ENCODE data around the gene RNF145. TPM values are rescaled to one million over a fixed set of nuclear protein-coding genes. Genes with fewer than 3 reads are reported as not detected.
"Not testable (repeated sequence)": the region's sequence is repeated elsewhere in the genome, so short reads cannot be mapped to it uniquely, and the experiment has no call there.

Gene RNF145
- total RNA-seq, 1 donor from 2014 or later = 67.8 TPM

GRCh38 chr5:159155960-159156359 is 53.4 kb downstream of the RNF145 start:
- Histone ChIP-seq H3K4me1 (no peaks in the 10 kb centered on the region), H3K27ac (no peak overlapping the region), H3K4me3 (no peak overlapping the region), H3K36me3 (peaks cover 0 to 12% of the 10 kb centered on the region in 2 donors), H3K27me3 (no peaks in the 10 kb centered on the region), H3K9me3 (no peaks in the 10 kb centered on the region)
- no peak for TF ChIP-seq POLR2AphosphoS5 (IDR thresholded peaks at IDR 0.05; ENCODE audit: insufficient read depth in 1 of 2, low read depth in 1 of 2)
- TF ChIP-seq CTCF (IDR thresholded peaks at IDR 0.05) = no peak
- TF ChIP-seq POLR2A (IDR thresholded peaks at IDR 0.05) = no peak
- no peak for DNase-seq (ENCODE audit: extremely low spot score in 2 of 2)
- intact Hi-C loops (cut with DNase I) = no loop called here

- DNase-seq (ENCODE audit: extremely low spot score in 2 of 2) = no peak
- Histone ChIP-seq H3K9me3 (no peaks in the 10 kb centered on the region), H3K27ac (no peak overlapping the region), H3K36me3 (no peaks in the 10 kb centered on the region), H3K27me3 (no peaks in the 10 kb centered on the region), H3K4me1 (no peaks in the 10 kb centered on the region), H3K4me3 (no peak overlapping the region)
- intact Hi-C loops (cut with DNase I) = no loop called here
- TF ChIP-seq POLR2A (IDR thresholded peaks at IDR 0.05) (no peak), POLR2AphosphoS5 (IDR thresholded peaks at IDR 0.05; ENCODE audit: insufficient read depth in 1 of 2, low read depth in 1 of 2) (no peak), CTCF (IDR thresholded peaks at IDR 0.05) (no peak)
These were observed 56.5 kb downstream of the RNF145 start for GRCh38 chr5:159152876-159153275.

GRCh38 chr5:159149085-159149484 is 60.3 kb downstream of the RNF145 start:
- no peak overlapping the region for H3K27ac ChIP-seq
- no peak for TF ChIP-seq CTCF (IDR thresholded peaks at IDR 0.05)
- no peak for TF ChIP-seq POLR2AphosphoS5 (IDR thresholded peaks at IDR 0.05; ENCODE audit: insufficient read depth in 1 of 2, low read depth in 1 of 2)
- TF ChIP-seq POLR2A (IDR thresholded peaks at IDR 0.05) = no peak
- H3K4me3 ChIP-seq = no peak overlapping the region
- intact Hi-C loops (cut with DNase I) = no loop called here
- no peaks in the 10 kb centered on the region for H3K36me3 ChIP-seq
- no peaks in the 10 kb centered on the region for H3K27me3 ChIP-seq
- no peaks in the 10 kb centered on the region for H3K4me1 ChIP-seq
- no peak for DNase-seq (ENCODE audit: extremely low spot score in 2 of 2)
- H3K9me3 ChIP-seq = no peaks in the 10 kb centered on the region

GRCh38 chr5:159147976-159148375 is 61.4 kb downstream of the RNF145 start:
- H3K27ac ChIP-seq = no peak overlapping the region
- H3K4me1 ChIP-seq = no peaks in the 10 kb centered on the region
- H3K4me3 ChIP-seq = no peak overlapping the region
- TF ChIP-seq CTCF (IDR thresholded peaks at IDR 0.05) (no peak), POLR2A (IDR thresholded peaks at IDR 0.05) (no peak), POLR2AphosphoS5 (IDR thresholded peaks at IDR 0.05; ENCODE audit: insufficient read depth in 1 of 2, low read depth in 1 of 2) (no peak)
- intact Hi-C loops (cut with DNase I) = no loop called here
- no peak for DNase-seq (ENCODE audit: extremely low spot score in 2 of 2)
- H3K36me3 ChIP-seq = no peaks in the 10 kb centered on the region
- no peaks in the 10 kb centered on the region for H3K9me3 ChIP-seq
- no peaks in the 10 kb centered on the region for H3K27me3 ChIP-seq

GRCh38 chr5:159146839-159147238 is 62.5 kb downstream of the RNF145 start:
- H3K27me3 ChIP-seq = no peaks in the 10 kb centered on the region
- no peaks in the 10 kb centered on the region for H3K36me3 ChIP-seq
- no peaks in the 10 kb centered on the region for H3K9me3 ChIP-seq
- H3K27ac ChIP-seq = no peak overlapping the region
- TF ChIP-seq POLR2A (IDR thresholded peaks at IDR 0.05) (no peak), POLR2AphosphoS5 (IDR thresholded peaks at IDR 0.05; ENCODE audit: insufficient read depth in 1 of 2, low read depth in 1 of 2) (no peak), CTCF (IDR thresholded peaks at IDR 0.05) (no peak)
- H3K4me3 ChIP-seq = no peak overlapping the region
- intact Hi-C loops (cut with DNase I) = no loop called here
- H3K4me1 ChIP-seq = no peaks in the 10 kb centered on the region
- no peak for DNase-seq (ENCODE audit: extremely low spot score in 2 of 2)

- H3K9me3 ChIP-seq; H3K4me1 ChIP-seq; H3K36me3 ChIP-seq; H3K4me3 ChIP-seq; H3K27ac ChIP-seq; DNase-seq (ENCODE audit: extremely low spot score in 2 of 2); intact Hi-C loops (cut with DNase I); H3K27me3 ChIP-seq: not testable (repeated sequence)
These were observed 64.2 kb downstream of the RNF145 start for GRCh38 chr5:159145160-159145559.
